Measurements from ENCODE around the gene PRRX2.

DNA sequence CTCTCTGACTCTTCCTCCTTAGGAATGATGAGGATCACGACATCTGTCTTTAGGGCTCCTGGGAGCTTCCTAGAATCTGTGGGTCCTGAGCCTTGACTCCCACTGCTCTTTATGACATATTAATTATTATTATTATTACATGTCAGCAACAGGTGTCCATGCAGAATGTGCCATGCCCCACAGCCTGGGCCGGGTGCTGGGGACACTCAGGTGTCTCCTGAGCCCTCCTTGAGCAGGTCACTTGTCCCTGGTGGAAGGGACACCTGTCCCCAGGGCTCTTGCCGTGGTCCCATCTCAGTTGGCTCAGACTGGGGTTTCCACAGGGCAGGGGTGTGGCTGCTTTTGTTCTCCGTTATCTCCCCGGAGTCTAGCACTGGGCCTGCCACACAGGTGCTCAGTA is 53.2 kb downstream of the PRRX2 start:
- TF ChIP-seq CTCF (IDR thresholded peaks at IDR 0.05) (no peak), POLR2A (IDR thresholded peaks at IDR 0.05) (no peak)
